Naive B cell (primary cell): Measurements from ENCODE around the gene REM2. TPM values are rescaled to one million over a fixed set of nuclear protein-coding genes. Genes with fewer than 3 reads are reported as not detected.

Experiments
- ATAC-seq, 2 donors: fragments of 150-1000 bp; cut with Tn5 transposase; 2 replicates each; pipeline ENCODE4 v1.10.0; 2021; ENCODE audit warnings: low read depth in 2 of 2, mild to moderate bottlenecking in 2 of 2, moderate library complexity in 2 of 2
- DNase-seq: peaks from one replicate; pipeline ENCODE4 v3.0.0; 2022
- H3K27ac Mint-ChIP-seq, 6 donors: one replicate each; pipeline ENCODE4 v1.8.0; 2020 to 2022; ENCODE audit warnings: mild to moderate bottlenecking in 6 of 6, mixed read lengths in 6 of 6, moderate library complexity in 5 of 6, inconsistent platforms in 2 of 6
- H3K27me3 Mint-ChIP-seq, 3 donors: one replicate each; pipeline ENCODE4 v1.8.0; 2021 to 2022; ENCODE audit warnings: mixed read lengths in 3 of 3, mild to moderate bottlenecking in 1 of 3
- H3K36me3 Mint-ChIP-seq, 2 donors: one replicate each; pipeline ENCODE4 v1.8.0; 2020 to 2022; ENCODE audit warnings: mixed read lengths in 2 of 2, inconsistent platforms in 1 of 2, mild to moderate bottlenecking in 1 of 2
- H3K4me1 Mint-ChIP-seq, 3 donors: one replicate each; pipeline ENCODE4 v1.8.0; 2020 to 2022; ENCODE audit warnings: mixed read lengths in 3 of 3, inconsistent platforms in 1 of 3, mild to moderate bottlenecking in 1 of 3, moderate library complexity in 1 of 3
- H3K4me3 Mint-ChIP-seq, 8 donors: one replicate each; pipeline ENCODE4 v1.8.0; 2020 to 2022; ENCODE audit warnings: mild to moderate bottlenecking in 8 of 8, mixed read lengths in 8 of 8, moderate library complexity in 8 of 8, inconsistent platforms in 2 of 8
- H3K9me3 Mint-ChIP-seq, 7 donors: one replicate each; pipeline ENCODE4 v1.8.0; 2020 to 2022; ENCODE audit warnings: mixed read lengths in 7 of 7, mild to moderate bottlenecking in 5 of 7, inconsistent platforms in 2 of 7, moderate library complexity in 1 of 7
- polyA plus RNA-seq, 6 donors: library from polyadenylated mRNA; unstranded; fragments of 300-500 nt; fragmentation: Illumina TruSeq; gene quantifications; one replicate each; pipeline ENCODE4 v1.2.3, GENCODE V29; 2021; ENCODE audit warnings: low read depth in 6 of 6

Gene REM2
- polyA plus RNA-seq, 6 donors from 2014 or later, result 1.1 to 2.3 (median 1.4) TPM

DNA sequence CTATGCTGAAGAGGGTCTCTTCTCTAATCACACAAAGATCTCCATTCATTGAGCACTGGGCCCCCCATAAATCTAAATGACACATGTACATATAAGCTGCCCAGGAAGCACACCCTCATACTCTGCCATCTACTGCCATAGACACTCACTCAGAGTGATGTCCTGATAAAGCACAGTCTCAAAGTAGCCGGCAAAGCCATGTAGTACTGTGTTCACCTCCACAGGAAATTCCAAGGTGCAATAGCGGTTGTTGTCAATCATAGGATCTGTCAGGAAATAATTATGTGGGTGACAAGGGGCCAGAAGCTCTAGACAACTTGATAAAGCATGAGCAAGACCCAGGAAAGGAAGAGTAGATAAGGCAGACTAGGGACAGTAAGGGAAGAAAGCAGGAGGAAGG lies 39.3 kb downstream of the REM2 start:
- Mint-ChIP-seq H3K27me3 (no peaks in the 10 kb centered on the region), H3K27ac (peak overlapping the region in 2 of 6 donors; percentile 23 to 54), H3K9me3 (no peaks in the 10 kb centered on the region), H3K4me1 (peaks cover 20 to 31% (median 28%) of the 10 kb centered on the region in 3 donors), H3K36me3 (peaks cover 9 to 27% of the 10 kb centered on the region in 2 donors), H3K4me3 (no peak overlapping the region)
- DNase-seq, result no peak
- ATAC-seq, result no peak

DNA sequence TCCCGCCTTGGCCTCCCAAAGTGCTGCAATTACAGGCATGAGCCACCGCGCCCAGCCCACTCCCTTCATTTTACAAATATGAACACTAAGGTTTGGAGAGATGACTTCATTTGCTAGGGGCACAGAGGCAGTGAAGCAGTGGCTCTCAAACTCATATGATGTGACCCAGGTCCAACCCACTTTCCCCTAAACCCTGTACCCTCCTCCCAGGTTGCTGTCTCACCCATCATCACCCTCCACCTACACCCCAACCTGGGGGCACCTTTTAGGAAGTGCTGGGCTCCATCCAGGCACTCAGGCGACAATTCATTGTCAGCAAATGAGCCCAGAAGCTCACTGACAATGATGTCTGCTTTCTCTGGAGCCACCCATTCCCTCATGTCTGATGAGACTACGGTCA lies 40.7 kb downstream of the REM2 start:
- no peaks in the 10 kb centered on the region for H3K27me3 Mint-ChIP-seq
- H3K36me3 Mint-ChIP-seq, result peaks cover 9 to 25% of the 10 kb centered on the region in 2 donors
- no peak overlapping the region for H3K4me3 Mint-ChIP-seq
- no peaks in the 10 kb centered on the region for H3K9me3 Mint-ChIP-seq
- H3K27ac Mint-ChIP-seq, result peak overlapping the region in 3 of 6 donors; percentile 26 to 84 (median 43)
- peaks cover 14 to 18% (median 17%) of the 10 kb centered on the region in 3 donors for H3K4me1 Mint-ChIP-seq
- ATAC-seq (no peak), DNase-seq (no peak)

GRCh38 chr14:22925513-22925912 lies 42.5 kb downstream of the REM2 start:
- DNase-seq, result no peak
- H3K4me1 Mint-ChIP-seq, result peaks cover 0 to 12% (median 5%) of the 10 kb centered on the region in 3 donors
- no peak overlapping the region for H3K27ac Mint-ChIP-seq
- H3K9me3 Mint-ChIP-seq, result no peaks in the 10 kb centered on the region
- no peak for ATAC-seq
- H3K36me3 Mint-ChIP-seq, result peaks cover 5 to 22% of the 10 kb centered on the region in 2 donors
- H3K4me3 Mint-ChIP-seq, result peak overlapping the region in 1 of 8 donors; percentile 48
- no peaks in the 10 kb centered on the region for H3K27me3 Mint-ChIP-seq

GRCh38 chr14:22926316-22926715 lies 43.3 kb downstream of the REM2 start:
- Mint-ChIP-seq H3K4me3 (peak overlapping the region in 4 of 8 donors; percentile 35 to 63 (median 52)), H3K36me3 (peaks cover under 1 to 17% of the 10 kb centered on the region in 2 donors), H3K27ac (no peak overlapping the region), H3K9me3 (no peaks in the 10 kb centered on the region), H3K4me1 (peaks cover 0 to 12% (median 5%) of the 10 kb centered on the region in 3 donors), H3K27me3 (no peaks in the 10 kb centered on the region)
- DNase-seq, result no peak
- no peak for ATAC-seq

DNA sequence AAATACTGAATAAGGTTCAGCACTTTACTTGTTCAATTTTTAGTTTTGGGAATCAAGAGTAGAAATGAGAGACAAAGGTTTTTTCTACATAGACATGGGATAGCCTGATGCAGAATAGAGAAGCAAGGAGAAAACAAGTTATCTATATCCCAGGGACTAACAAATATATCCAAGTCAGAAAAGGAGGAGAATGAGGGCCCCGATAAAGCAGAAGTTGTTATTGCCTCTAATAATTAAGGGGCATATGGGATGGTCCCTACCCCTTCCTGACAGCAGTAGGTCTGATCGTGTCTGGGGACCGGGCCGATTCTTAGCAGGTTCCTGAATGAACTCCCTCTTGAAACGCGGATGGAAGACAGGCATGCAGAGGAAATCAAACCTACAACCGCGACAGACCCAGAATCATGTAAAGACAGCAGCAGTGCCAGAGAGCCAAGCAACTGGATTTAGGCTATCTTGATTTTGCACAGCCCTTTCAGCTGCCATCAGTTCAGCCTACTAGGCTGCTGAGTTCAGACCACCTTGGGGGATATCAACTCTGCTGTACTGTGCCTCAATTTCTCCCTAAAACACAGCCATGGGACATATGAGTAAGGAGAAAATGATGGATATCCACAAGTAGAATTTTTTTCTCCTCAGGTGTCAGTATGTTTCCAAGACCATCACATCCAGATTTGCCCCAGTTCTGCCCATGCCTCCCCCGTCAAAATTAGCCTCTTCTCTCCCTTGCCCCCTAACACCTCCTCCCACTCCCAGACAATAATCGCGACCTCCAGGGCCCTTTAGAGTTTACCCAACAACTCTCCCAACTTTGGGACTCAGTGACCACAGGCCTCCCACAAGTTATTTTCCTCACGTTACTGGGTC lies 45.4 kb downstream of the REM2 start:
- H3K27me3 Mint-ChIP-seq, result no peaks in the 10 kb centered on the region
- no peaks in the 10 kb centered on the region for H3K9me3 Mint-ChIP-seq
- peak overlapping the region in 2 of 6 donors; percentile 40 to 44 for H3K27ac Mint-ChIP-seq
- H3K4me3 Mint-ChIP-seq, result no peak overlapping the region
- DNase-seq (no peak), ATAC-seq (no peak)
- H3K36me3 Mint-ChIP-seq, result no peaks in the 10 kb centered on the region
- peaks cover 5 to 12% (median 9%) of the 10 kb centered on the region in 3 donors for H3K4me1 Mint-ChIP-seq

GRCh38 chr14:22929104-22929960 lies 46.3 kb downstream of the REM2 start, which contains the start of gene PRMT5:
Gene PRMT5 (minus strand): TSS chr14:22929376. CDS start chr14:22929361, 15 bp downstream.
- peak; percentile 89 to 92 for ATAC-seq

GRCh38 chr14:22929961-22930364 lies 46.9 kb downstream of the REM2 start:
- ATAC-seq, result peak in 1 of 2 donors; percentile 6
- peaks cover 5 to 13% (median 12%) of the 10 kb centered on the region in 3 donors for H3K4me1 Mint-ChIP-seq
- H3K4me3 Mint-ChIP-seq, result no peak overlapping the region
- no peaks in the 10 kb centered on the region for H3K27me3 Mint-ChIP-seq
- no peaks in the 10 kb centered on the region for H3K36me3 Mint-ChIP-seq
- no peak for DNase-seq
- no peaks in the 10 kb centered on the region for H3K9me3 Mint-ChIP-seq
- no peak overlapping the region for H3K27ac Mint-ChIP-seq

More at GRCh38 chr14:22929104-22929960, 46.3 kb downstream of the REM2 start, which contains the start of gene PRMT5:
- H3K4me1 Mint-ChIP-seq, result peaks cover 5 to 13% (median 12%) of the 10 kb centered on the region in 3 donors
- peak within 1 kb of the TSS in 2 of 6 donors; percentile 40 to 44 for H3K27ac Mint-ChIP-seq
- H3K4me3 Mint-ChIP-seq, result no peak within 1 kb of the TSS
- DNase-seq, result peak; percentile 95
- H3K36me3 Mint-ChIP-seq, result no peaks in the 10 kb centered on the region
- no peaks in the 10 kb centered on the region for H3K9me3 Mint-ChIP-seq
- H3K27me3 Mint-ChIP-seq, result no peaks in the 10 kb centered on the region

DNA sequence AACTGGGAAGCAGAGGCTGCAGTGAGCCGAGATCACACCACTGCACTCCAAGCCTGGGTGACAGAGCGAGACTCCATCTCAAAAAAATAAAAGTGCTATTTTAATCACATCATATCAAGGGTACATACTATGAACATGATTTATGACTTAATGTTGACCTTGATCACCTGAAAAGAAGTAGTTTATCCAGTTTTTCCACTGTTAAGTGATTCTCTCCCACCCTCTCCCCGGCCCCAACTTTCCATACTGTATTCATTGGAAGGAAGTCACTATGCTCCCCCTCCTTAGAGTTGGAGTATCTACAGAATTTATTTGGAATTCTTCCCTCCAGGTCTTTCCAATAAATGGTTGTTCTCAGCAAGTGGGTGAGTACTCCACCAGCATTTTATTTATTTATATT lies 49.1 kb downstream of the REM2 start:
- Mint-ChIP-seq H3K4me1 (peaks cover 0 to 13% (median 8%) of the 10 kb centered on the region in 3 donors), H3K36me3 (no peaks in the 10 kb centered on the region), H3K27me3 (no peaks in the 10 kb centered on the region), H3K9me3 (no peaks in the 10 kb centered on the region), H3K27ac (peak overlapping the region in 1 of 6 donors; percentile 10), H3K4me3 (peak overlapping the region in 2 of 8 donors; percentile 24 to 47)
- DNase-seq (no peak), ATAC-seq (no peak)

- Mint-ChIP-seq H3K27me3 (no peaks in the 10 kb centered on the region), H3K4me1 (peaks cover 0 to 13% (median 6%) of the 10 kb centered on the region in 3 donors), H3K36me3 (no peaks in the 10 kb centered on the region), H3K9me3 (no peaks in the 10 kb centered on the region), H3K27ac (no peak overlapping the region), H3K4me3 (peak overlapping the region in 1 of 8 donors; percentile 5)
- no peak for DNase-seq
- ATAC-seq, result no peak
Measured at GRCh38 chr14:22935156-22935555, 52.1 kb downstream of the REM2 start.

Other genes starting within 250 kb of the REM2 start
- not detected for gene OR6J1, start 238.9 kb upstream of the REM2 start, polyA plus RNA-seq
- 10 to 100 TPM; 56.9 to 83.5 (median 74.4) TPM for gene OXA1L, start 116.5 kb upstream of the REM2 start, polyA plus RNA-seq
- 10 to 100 TPM; 16.2 to 78.3 (median 28.7) TPM for gene SLC7A7, start 67.8 kb upstream of the REM2 start, polyA plus RNA-seq
- gene MRPL52, start 53.3 kb upstream of the REM2 start, polyA plus RNA-seq, result 100 to 1,000 TPM in 5 of 6 donors, 10 to 100 TPM in 1; 75.0 to 232 (median 186) TPM
- not detected for gene MMP14, start 46.6 kb upstream of the REM2 start, polyA plus RNA-seq
- gene LRP10, start 11.5 kb upstream of the REM2 start, polyA plus RNA-seq, result 100 to 1,000 TPM in 3 of 6 donors, 10 to 100 TPM in 3; 72.7 to 125 (median 92.6) TPM
- 100 to 1,000 TPM in 1 of 6 donors, 10 to 100 TPM in 5; 67.8 to 123 (median 68.8) TPM for gene RBM23, start 35.9 kb downstream of the REM2 start, polyA plus RNA-seq
- 10 to 100 TPM; 43.7 to 67.6 (median 49.9) TPM for gene PRMT5, start 46.2 kb downstream of the REM2 start, polyA plus RNA-seq
- gene HAUS4, start 73.9 kb downstream of the REM2 start, polyA plus RNA-seq, result 10 to 100 TPM; 14.8 to 37.6 (median 28.4) TPM
- gene AJUBA, start 99.3 kb downstream of the REM2 start, polyA plus RNA-seq, result under 1 TPM in 2 of 6 donors, not detected in 4; 0.22 to 0.33 TPM
- 10 to 100 TPM in 4 of 6 donors, 1 to 10 TPM in 2; 6.8 to 15.4 (median 11.6) TPM for gene C14orf93, start 126.9 kb downstream of the REM2 start, polyA plus RNA-seq
- gene PSMB5, start 151.7 kb downstream of the REM2 start, polyA plus RNA-seq, result 10 to 100 TPM; 27.6 to 40.9 (median 33.2) TPM
- not detected for gene PSMB11, start 159.0 kb downstream of the REM2 start, polyA plus RNA-seq
- gene CDH24, start 174.3 kb downstream of the REM2 start, polyA plus RNA-seq, result under 1 TPM in 4 of 6 donors, not detected in 2; 0.18 to 0.97 (median 0.39) TPM
- 10 to 100 TPM in 2 of 6 donors, 1 to 10 TPM in 3, under 1 TPM in 1; 0.61 to 18.0 (median 9.8) TPM for gene ACIN1, start 211.9 kb downstream of the REM2 start, polyA plus RNA-seq
- gene C14orf119, start 212.3 kb downstream of the REM2 start, polyA plus RNA-seq, result 10 to 100 TPM; 31.7 to 81.0 (median 69.0) TPM
- not detected for gene CIROP, start 221.8 kb downstream of the REM2 start, polyA plus RNA-seq
- gene CEBPE, start 236.0 kb downstream of the REM2 start, polyA plus RNA-seq, result under 1 TPM in 4 of 6 donors, not detected in 2; 0.32 to 0.61 (median 0.44) TPM